ENCODE results near the gene TRAPPC2L. TPM values are rescaled to one million over a fixed set of nuclear protein-coding genes. Genes with fewer than 3 reads are reported as not detected.

The TRAPPC2L gene
- total RNA-seq, 2 experiments from 2014 or later = 27.6 to 44.9 TPM

GRCh38 chr16:88854306-88855111 is 2.4 kb upstream of the TRAPPC2L start:
- no TSS peak for BruUV-seq (replicated peaks)
- intact Hi-C loops (cut with micrococcal nuclease; ENCODE audit: unreplicated experiment) = loop anchor here (5.0 kb wide), 1 partner anchor 113 kb away; no protein-coding TSS in a partner anchor
- TF ChIP-seq CTCF (conservative IDR thresholded peaks at IDR 0.05; ENCODE audit: low read length) (no peak), EZH2phosphoT487 (IDR thresholded peaks at IDR 0.05; ENCODE audit: borderline replicate concordance, low read depth, low read length) (no peak)
- H3K79me2 ChIP-seq (ENCODE audit: insufficient read depth, low read depth, low read length) = no peaks in the 10 kb centered on the region; the same call in 1 of the 2 replicates
- peak; percentile 49 for DNase-seq (ENCODE audit: low spot score)
- H3K4me2 ChIP-seq (ENCODE audit: low read length) = peak overlapping the region; percentile 39
- H3K27ac ChIP-seq (ENCODE audit: low read depth, low read length, poor library complexity, severe bottlenecking) = no peak overlapping the region
- H3K4me3 ChIP-seq (ENCODE audit: low read depth, low read length, poor library complexity, severe bottlenecking) = no peak overlapping the region
- CTCF ChIA-PET (ENCODE audit: unreplicated experiment) = interaction anchor here (0.6 kb wide), 1 partner anchor 61 kb away, joined by 5 read pairs; no protein-coding TSS in a partner anchor
- H3K36me3 ChIP-seq (ENCODE audit: insufficient read depth, low read length) = peaks cover 8% of the 10 kb centered on the region; the same call in 1 of the 2 replicates
- POLR2A ChIA-PET = no interaction called here
- no peaks in the 10 kb centered on the region for H3K9me3 ChIP-seq (ENCODE audit: low read length)
- H3K9me2 ChIP-seq (ENCODE audit: insufficient read depth, low read length) = no peaks in the 10 kb centered on the region
- H4K20me1 ChIP-seq (ENCODE audit: insufficient read depth, low read length) = 0 out of 2 replicates have a peak, but pooled peaks cover 4% of the 10 kb centered on the region
- H2AFZ ChIP-seq (ENCODE audit: low read length) = no peak overlapping the region
- H3K4me1 ChIP-seq (ENCODE audit: insufficient read depth, low read length, poor library complexity, severe bottlenecking) = peaks cover 25% of the 10 kb centered on the region

GRCh38 chr16:88855176-88855575 is 1.8 kb upstream of the TRAPPC2L start:
- intact Hi-C loops (cut with micrococcal nuclease; ENCODE audit: unreplicated experiment) = loop anchor here (5.0 kb wide), 1 partner anchor 112 kb away; no protein-coding TSS in a partner anchor
- no peaks in the 10 kb centered on the region for H3K9me3 ChIP-seq (ENCODE audit: low read length)
- BruUV-seq (replicated peaks) = TSS peak; percentile 53
- ChIA-PET CTCF (ENCODE audit: unreplicated experiment) (no interaction called here), POLR2A (no interaction called here)
- H3K9me2 ChIP-seq (ENCODE audit: insufficient read depth, low read length) = no peaks in the 10 kb centered on the region
- H3K36me3 ChIP-seq (ENCODE audit: insufficient read depth, low read length) = peaks cover 14% of the 10 kb centered on the region; the same call in 1 of the 2 replicates
- TF ChIP-seq CTCF (conservative IDR thresholded peaks at IDR 0.05; ENCODE audit: low read length) = no peak
- TF ChIP-seq EZH2phosphoT487 (IDR thresholded peaks at IDR 0.05; ENCODE audit: borderline replicate concordance, low read depth, low read length) = no peak
- no peak overlapping the region for H2AFZ ChIP-seq (ENCODE audit: low read length)
- no peak overlapping the region for H3K4me3 ChIP-seq (ENCODE audit: low read depth, low read length, poor library complexity, severe bottlenecking)
- no peak overlapping the region for H3K27ac ChIP-seq (ENCODE audit: low read depth, low read length, poor library complexity, severe bottlenecking)
- 0 out of 2 replicates have a peak, but pooled peaks cover 4% of the 10 kb centered on the region for H4K20me1 ChIP-seq (ENCODE audit: insufficient read depth, low read length)
- H3K4me2 ChIP-seq (ENCODE audit: low read length) = peak overlapping the region; percentile 39
- H3K4me1 ChIP-seq (ENCODE audit: insufficient read depth, low read length, poor library complexity, severe bottlenecking) = peaks cover 25% of the 10 kb centered on the region
- no peak for DNase-seq (ENCODE audit: low spot score)
- H3K79me2 ChIP-seq (ENCODE audit: insufficient read depth, low read depth, low read length) = no peaks in the 10 kb centered on the region; the same call in 1 of the 2 replicates

GRCh38 chr16:88855736-88856121 is 1.2 kb upstream of the TRAPPC2L start:
- no peaks in the 10 kb centered on the region; the same call in 1 of the 2 replicates for H3K79me2 ChIP-seq (ENCODE audit: insufficient read depth, low read depth, low read length)
- H3K4me2 ChIP-seq (ENCODE audit: low read length) = peak overlapping the region; percentile 58
- TF ChIP-seq CTCF (conservative IDR thresholded peaks at IDR 0.05; ENCODE audit: low read length) (no peak), EZH2phosphoT487 (IDR thresholded peaks at IDR 0.05; ENCODE audit: borderline replicate concordance, low read depth, low read length) (no peak)
- H4K20me1 ChIP-seq (ENCODE audit: insufficient read depth, low read length) = 0 out of 2 replicates have a peak, but pooled peaks cover 4% of the 10 kb centered on the region
- ChIA-PET POLR2A (no interaction called here), CTCF (ENCODE audit: unreplicated experiment) (no interaction called here)
- intact Hi-C loops (cut with micrococcal nuclease; ENCODE audit: unreplicated experiment) = loop anchor here (5.0 kb wide), 1 partner anchor 112 kb away; no protein-coding TSS in a partner anchor
- no peak for DNase-seq (ENCODE audit: low spot score)
- peaks cover 25% of the 10 kb centered on the region for H3K4me1 ChIP-seq (ENCODE audit: insufficient read depth, low read length, poor library complexity, severe bottlenecking)
- peaks cover 20% of the 10 kb centered on the region; the same call in 1 of the 2 replicates for H3K36me3 ChIP-seq (ENCODE audit: insufficient read depth, low read length)
- H3K9me3 ChIP-seq (ENCODE audit: low read length) = no peaks in the 10 kb centered on the region
- H3K9me2 ChIP-seq (ENCODE audit: insufficient read depth, low read length) = no peaks in the 10 kb centered on the region
- no peak overlapping the region for H3K27ac ChIP-seq (ENCODE audit: low read depth, low read length, poor library complexity, severe bottlenecking)
- H3K4me3 ChIP-seq (ENCODE audit: low read depth, low read length, poor library complexity, severe bottlenecking) = peak overlapping the region; percentile 83
- H2AFZ ChIP-seq (ENCODE audit: low read length) = no peak overlapping the region
- BruUV-seq (replicated peaks) = no TSS peak
